ENCODE measurements around the gene OXNAD1.
"Not testable (repeated sequence)": the region's sequence is repeated elsewhere in the genome, so short reads cannot be mapped to it uniquely, and the experiment has no call there.

Gene OXNAD1

GRCh38 chr3:16304061-16305010, 39.3 kb downstream of the OXNAD1 start:
- DNase-seq: no peak

- DNase-seq: no peak
Measured at GRCh38 chr3:16305111-16305541, 40.1 kb downstream of the OXNAD1 start.

- DNase-seq: no peak
Measured at GRCh38 chr3:16307832-16308531, 43.0 kb downstream of the OXNAD1 start.

DNA sequence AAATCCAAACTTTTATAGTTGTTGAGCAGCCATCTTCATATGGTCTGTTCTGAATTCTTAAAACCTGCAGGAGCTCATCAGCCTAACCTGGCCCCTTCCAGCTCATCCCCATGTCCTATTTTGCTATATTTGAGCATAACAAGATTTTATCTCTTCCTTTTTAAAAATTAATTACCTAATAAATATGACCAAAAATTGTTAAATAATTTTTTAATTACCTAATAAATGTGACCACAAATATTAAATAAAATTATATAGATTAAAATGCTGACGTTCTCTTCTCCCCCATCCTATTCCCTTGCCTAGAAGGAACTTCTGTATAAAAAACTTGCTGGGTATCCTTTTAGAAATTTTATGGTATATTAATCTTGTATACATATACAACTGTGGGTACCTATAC, 43.7 kb downstream of the OXNAD1 start:
- DNase-seq: no peak

- peak; percentile 37 for DNase-seq
Measured at GRCh38 chr3:16309558-16309957, 44.5 kb downstream of the OXNAD1 start.

DNA sequence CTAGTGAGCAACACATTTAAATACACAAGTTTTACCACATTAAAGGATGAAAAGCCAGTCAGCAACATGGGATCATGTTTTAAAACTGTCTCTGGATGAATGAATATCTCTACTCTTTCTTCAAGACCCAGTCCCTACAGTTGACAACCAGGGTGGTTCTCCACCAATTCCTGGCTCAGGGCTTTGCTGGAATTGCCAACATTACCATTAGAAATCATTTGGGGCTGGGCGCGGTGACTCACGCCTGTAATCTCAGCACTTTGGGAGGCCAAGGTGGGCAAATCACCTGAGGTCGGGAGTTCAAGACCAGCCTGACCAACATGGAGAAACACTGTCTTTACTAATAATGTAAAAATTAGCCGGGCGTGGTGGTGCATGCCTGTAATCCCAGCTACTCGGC, 45.5 kb downstream of the OXNAD1 start:
- DNase-seq: not testable (repeated sequence)

DNA sequence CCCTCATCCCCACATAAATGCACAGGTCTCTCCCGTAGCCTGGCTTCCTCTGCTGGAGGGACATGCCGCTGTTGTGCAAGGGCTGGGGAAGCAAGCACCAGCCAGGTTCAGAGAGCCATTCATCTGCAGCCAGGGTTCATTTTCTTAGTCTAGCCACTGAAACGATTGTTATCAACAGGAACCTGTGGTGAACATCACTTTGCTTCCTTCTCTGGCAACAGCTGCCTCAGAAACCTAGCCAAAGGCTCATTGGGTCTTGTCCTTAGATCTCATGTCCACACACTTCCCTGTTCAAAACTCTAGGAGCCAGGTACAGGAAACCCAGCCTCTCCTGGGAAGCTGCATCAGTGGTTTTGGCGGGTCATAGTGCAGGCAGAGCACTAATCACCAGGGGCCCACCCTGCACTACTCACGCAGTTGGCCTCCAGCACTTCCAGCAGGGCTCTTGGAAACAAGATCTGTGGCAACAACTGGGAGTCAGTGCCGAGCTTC, 47.0 kb downstream of the OXNAD1 start:
- no peak for DNase-seq

DNA sequence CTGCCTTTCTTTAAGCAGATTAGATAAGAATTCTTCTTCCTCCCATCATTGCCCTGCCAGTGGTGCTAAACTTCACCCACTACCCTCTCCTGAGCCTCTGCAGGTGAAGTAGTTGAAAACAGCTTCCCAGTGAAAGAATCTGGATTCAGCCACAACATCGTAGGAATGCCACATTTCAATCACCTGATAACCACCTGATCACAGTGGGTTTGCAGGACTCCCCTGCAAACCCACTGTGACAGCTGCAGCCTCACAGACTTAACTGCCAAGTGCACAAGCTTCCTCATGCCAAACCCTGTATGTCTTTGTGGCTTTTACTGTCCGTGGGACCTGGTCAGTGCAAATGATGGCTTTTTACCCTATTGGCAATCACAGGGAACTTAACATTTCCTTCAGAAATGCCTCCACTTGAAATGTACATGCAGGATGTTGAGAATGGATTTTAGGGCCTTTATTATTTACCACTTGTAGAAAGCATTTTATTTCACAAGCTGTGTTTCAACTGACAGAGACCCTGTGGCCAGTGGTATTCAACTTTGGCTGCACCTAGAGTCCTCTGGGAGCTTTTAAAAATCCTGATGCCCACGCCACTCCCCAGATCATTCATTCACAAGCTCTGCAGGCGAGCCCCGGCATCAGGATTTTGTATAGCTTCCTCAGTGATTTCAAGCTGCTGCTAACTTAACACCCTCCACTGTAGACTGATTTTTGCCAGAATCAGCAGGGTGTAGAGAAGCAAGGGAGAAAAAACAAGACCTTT, 49.1 kb downstream of the OXNAD1 start:
- DNase-seq: no peak

GRCh38 chr3:16315623-16316022, 50.6 kb downstream of the OXNAD1 start:
- DNase-seq: no peak

GRCh38 chr3:16316396-16316795, 51.4 kb downstream of the OXNAD1 start:
- no peak for DNase-seq

- DNase-seq: no peak
Measured at GRCh38 chr3:16316847-16317560, 52.0 kb downstream of the OXNAD1 start.

- no peak for DNase-seq
Measured at GRCh38 chr3:16317561-16317945, 52.5 kb downstream of the OXNAD1 start.

- DNase-seq: no peak
Measured at GRCh38 chr3:16318176-16318575, 53.2 kb downstream of the OXNAD1 start.

- DNase-seq: peak; percentile 15
Measured at GRCh38 chr3:16319307-16319706, 54.3 kb downstream of the OXNAD1 start.

DNA sequence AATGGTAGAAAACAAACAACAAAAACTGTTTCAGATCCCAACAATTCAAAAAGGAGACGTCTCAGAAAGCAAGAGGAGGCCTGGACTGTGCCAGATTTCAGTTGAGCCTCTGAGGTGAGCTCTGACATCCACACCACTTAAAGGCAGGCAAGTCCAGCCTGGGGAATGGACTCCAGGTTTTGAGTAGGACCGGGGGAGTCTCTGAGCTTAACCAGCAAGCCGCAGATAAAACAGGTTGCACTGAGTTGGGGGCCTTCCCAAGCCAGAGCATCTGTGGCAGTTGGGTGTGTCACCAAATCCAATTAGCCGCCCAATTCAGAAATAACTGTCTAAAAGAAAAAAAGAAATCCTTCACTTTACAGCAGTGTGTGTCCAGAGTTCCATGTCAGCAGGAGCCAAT, 54.7 kb downstream of the OXNAD1 start:
- no peak for DNase-seq

GRCh38 chr3:16320711-16321110, 55.7 kb downstream of the OXNAD1 start:
- no peak for DNase-seq

- DNase-seq: no peak
Measured at GRCh38 chr3:16322189-16322588, 57.2 kb downstream of the OXNAD1 start.

DNA sequence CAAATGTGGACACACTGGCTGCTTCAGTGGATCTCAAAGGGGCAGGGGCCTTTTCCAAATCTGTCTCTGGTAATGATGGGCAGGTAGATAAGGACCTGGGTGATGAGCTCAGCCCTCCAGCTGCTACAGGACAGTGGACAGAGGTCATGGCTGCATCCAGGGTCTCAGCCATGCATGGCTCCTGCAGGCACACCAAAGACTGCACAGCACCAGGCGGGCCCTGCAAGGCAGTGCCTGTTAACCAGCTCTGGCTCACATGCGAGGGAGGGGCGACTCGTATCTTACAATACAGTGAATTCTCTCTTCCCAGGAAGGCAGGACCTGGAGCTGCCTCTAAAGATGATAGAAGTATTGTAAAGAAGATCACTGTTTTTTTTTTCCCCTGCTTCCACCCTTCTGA, 58.7 kb downstream of the OXNAD1 start:
- DNase-seq: no peak

- no peak for DNase-seq
Measured at GRCh38 chr3:16325850-16326249, 60.8 kb downstream of the OXNAD1 start.

- no peak for DNase-seq
Measured at GRCh38 chr3:16326724-16327349, 61.8 kb downstream of the OXNAD1 start.

GRCh38 chr3:16328124-16328523, 63.1 kb downstream of the OXNAD1 start:
- DNase-seq: no peak
